ENCODE results near the gene LUM. TPM values are rescaled to one million over a fixed set of nuclear protein-coding genes. Genes with fewer than 3 reads are reported as not detected.

LUM gene
- total and polyA plus RNA-seq, 4 donors, result 3.7 to 22.3 (median 13.8) TPM

GRCh38 chr12:91100906-91101305, 10.4 kb downstream of the LUM start:
- H3K4me1 ChIP-seq (ENCODE audit: control insufficient read depth in 4 of 4, insufficient read depth in 4 of 4, low read length in 3 of 4), result no peaks in the 10 kb centered on the region
- H3K4me3 ChIP-seq (ENCODE audit: low read depth in 1 of 3, low read length in 3 of 3), result no peak overlapping the region
- H3K9ac ChIP-seq (ENCODE audit: low read depth in 1 of 2, low read length in 2 of 2), result no peak overlapping the region
- 77% methylated on average over 2 of the region's 2 CpGs for WGBS
- TF ChIP-seq FOXA1 (IDR thresholded peaks at IDR 0.05), result no peak
- TF ChIP-seq JUND (IDR thresholded peaks at IDR 0.05), result no peak
- no peak for TF ChIP-seq GABPA (IDR thresholded peaks at IDR 0.05 in 1 of 2, conservative IDR thresholded peaks at IDR 0.05 in 1 of 2)
- TF ChIP-seq EGR1 (IDR thresholded peaks at IDR 0.05; ENCODE audit: low read depth in 2 of 2), result no peak
- no peak for TF ChIP-seq RAD21 (IDR thresholded peaks at IDR 0.05)
- TF ChIP-seq CTCF (IDR thresholded peaks at IDR 0.05; ENCODE audit: low read depth, low read length, missing input control), result no peak
- TF ChIP-seq FOXA2 (IDR thresholded peaks at IDR 0.05), result no peak
- TF ChIP-seq MAX (IDR thresholded peaks at IDR 0.05), result no peak
- no peak for TF ChIP-seq TAF1 (conservative IDR thresholded peaks at IDR 0.05)
- no peak for TF ChIP-seq NR2F2 (IDR thresholded peaks at IDR 0.05)
- no peak for TF ChIP-seq REST (IDR thresholded peaks at IDR 0.05)
- no peak for TF ChIP-seq HNF4A (conservative IDR thresholded peaks at IDR 0.05)
- no peak for TF ChIP-seq SP1 (IDR thresholded peaks at IDR 0.05)
- no peak for TF ChIP-seq YY1 (IDR thresholded peaks at IDR 0.05)
- DNase-seq (ENCODE audit: low spot score), result no peak
- H3K9me3 ChIP-seq (ENCODE audit: control insufficient read depth in 4 of 4, low read length in 3 of 4), result no peaks in the 10 kb centered on the region
- no peak overlapping the region for H3K27ac ChIP-seq (ENCODE audit: low read depth in 1 of 2, low read length in 2 of 2)
- H3K36me3 ChIP-seq (ENCODE audit: control insufficient read depth in 4 of 4, insufficient read depth in 3 of 4, low read depth in 1 of 4, low read length in 3 of 4), result no peaks in the 10 kb centered on the region
- no peaks in the 10 kb centered on the region for H3K27me3 ChIP-seq (ENCODE audit: control insufficient read depth in 4 of 4, insufficient read depth in 4 of 4, low read length in 3 of 4)

- H3K9me3 ChIP-seq (ENCODE audit: control insufficient read depth in 4 of 4, low read length in 3 of 4), result no peaks in the 10 kb centered on the region
- no peaks in the 10 kb centered on the region for H3K36me3 ChIP-seq (ENCODE audit: control insufficient read depth in 4 of 4, insufficient read depth in 3 of 4, low read depth in 1 of 4, low read length in 3 of 4)
- no peaks in the 10 kb centered on the region for H3K4me1 ChIP-seq (ENCODE audit: control insufficient read depth in 4 of 4, insufficient read depth in 4 of 4, low read length in 3 of 4)
- H3K27me3 ChIP-seq (ENCODE audit: control insufficient read depth in 4 of 4, insufficient read depth in 4 of 4, low read length in 3 of 4), result no peaks in the 10 kb centered on the region
- no peak overlapping the region for H3K9ac ChIP-seq (ENCODE audit: low read depth in 1 of 2, low read length in 2 of 2)
- DNase-seq (ENCODE audit: low spot score), result no peak
- no peak for TF ChIP-seq GABPA (IDR thresholded peaks at IDR 0.05 in 1 of 2, conservative IDR thresholded peaks at IDR 0.05 in 1 of 2)
- TF ChIP-seq YY1 (IDR thresholded peaks at IDR 0.05), result no peak
- TF ChIP-seq RXRA (IDR thresholded peaks at IDR 0.05), result no peak
- no peak overlapping the region for H3K4me3 ChIP-seq (ENCODE audit: low read depth in 1 of 3, low read length in 3 of 3)
- 55% methylated on average over 2 of the region's 2 CpGs for WGBS
- H3K27ac ChIP-seq (ENCODE audit: low read depth in 1 of 2, low read length in 2 of 2), result no peak overlapping the region
Measured at GRCh38 chr12:91099836-91100235, 11.5 kb downstream of the LUM start.

Measured in liver (tissue), 9 donors.